K562 (cell line): ENCODE data around the gene DGCR6L. TPM values are rescaled to one million over a fixed set of nuclear protein-coding genes. Genes with fewer than 3 reads are reported as not detected.

Experiments
- CXXC5 ChIP-seq: fragments of 250-450 bp; sonication (Bioruptor Pico); IDR thresholded peaks from 2 replicates; pipeline ENCODE4 v1.8.0; 2022; ENCODE audit warnings: inconsistent platforms, mild to moderate bottlenecking, moderate library complexity
- ELF2 ChIP-seq: fragments of 250-450 bp; sonication (Bioruptor Pico); IDR thresholded peaks from 2 replicates; pipeline ENCODE4 v1.5.0; 2021; ENCODE audit warnings: mild to moderate bottlenecking
- EP300 ChIP-seq: IDR thresholded peaks from 2 replicates; pipeline ENCODE4 v1.6.1; 2012; ENCODE audit warnings: low read length, improper control_type of control experiment
- HMG20B ChIP-seq: fragments of 250-450 bp; sonication (Bioruptor Pico); IDR thresholded peaks from 2 replicates; pipeline ENCODE4 v1.5.0; 2021; ENCODE audit warnings: mild to moderate bottlenecking
- MAFG ChIP-seq: fragments of 450-650 bp; conservative IDR thresholded peaks from 2 replicates; pipeline ENCODE4 v1.6.1; 2016; ENCODE audit warnings: missing genetic modification characterization, missing compliant biosample characterization
- MBD2 ChIP-seq: sonication (generic); IDR thresholded peaks from 2 replicates; pipeline ENCODE4 v1.6.1; 2016; ENCODE audit warnings: low read depth, borderline replicate concordance
- MTA2 ChIP-seq: fragments of 450-650 bp; IDR thresholded peaks from 2 replicates; pipeline ENCODE4 v1.6.1; 2016; ENCODE audit warnings: low read depth
- NUFIP1 ChIP-seq: fragments of 450-650 bp; IDR thresholded peaks from 2 replicates; pipeline ENCODE4 v1.6.1; 2018; ENCODE audit not compliant: partially characterized antibody
- PTRF ChIP-seq: fragments of 450-650 bp; IDR thresholded peaks from 2 replicates; pipeline ENCODE4 v1.6.1; 2016; ENCODE audit warnings: mild to moderate bottlenecking, missing genetic modification characterization, missing compliant biosample characterization
- SIRT6 ChIP-seq: IDR thresholded peaks from one replicate; pipeline ENCODE4 v1.6.1; 2012; ENCODE audit warnings: low read depth, mild to moderate bottlenecking, control low read depth, inconsistent platforms, low read length, moderate library complexity
- STAT5A ChIP-seq: IDR thresholded peaks from 2 replicates; pipeline ENCODE4 v1.6.1; 2012; ENCODE audit warnings: low read length, inconsistent platforms, borderline replicate concordance
- ZNF12 ChIP-seq: sonication (generic); formaldehyde crosslinking; IDR thresholded peaks from 2 replicates; pipeline ENCODE4 v1.4.0; 2020; ENCODE audit warnings: mild to moderate bottlenecking, missing genetic modification reagents
- ZNF174 ChIP-seq: fragments of 250-450 bp; sonication (Bioruptor Pico); IDR thresholded peaks from 2 replicates; pipeline ENCODE4 v1.4.0; 2020; ENCODE audit warnings: mild to moderate bottlenecking
- ZNF232 ChIP-seq: sonication (generic); formaldehyde crosslinking; IDR thresholded peaks from 2 replicates; pipeline ENCODE4 v1.8.0; 2022; ENCODE audit warnings: mild to moderate bottlenecking, missing genetic modification reagents
- ZNF239 ChIP-seq: fragments of 250-450 bp; sonication (Bioruptor Pico); IDR thresholded peaks from 2 replicates; pipeline ENCODE4 v1.4.0; 2020; ENCODE audit warnings: mild to moderate bottlenecking
- ZNF354B ChIP-seq: fragments of 250-450 bp; sonication (Bioruptor Pico); IDR thresholded peaks from 2 replicates; pipeline ENCODE4 v1.4.0; 2020
- ZNF668 ChIP-seq: fragments of 250-450 bp; sonication (Bioruptor Pico); IDR thresholded peaks from 2 replicates; pipeline ENCODE4 v1.8.0; 2022; ENCODE audit warnings: mild to moderate bottlenecking, inconsistent platforms
- ZSCAN29 ChIP-seq: fragments of 450-650 bp; IDR thresholded peaks from 2 replicates; pipeline ENCODE4 v1.6.1; 2017
- polyA plus RNA-seq, 8 experiments: library from polyadenylated mRNA; depleted of rRNA in 4 of 8; stranded (reverse) in 5 of 8; unstranded in 3 of 8; fragments of >200 nt; fragmentation: Nextera tagmentation in 2 of 8; fragmentation: Illumina TruSeq in 1 of 8; extraction: Ambion mirVana in 2 of 8; extraction: Trizol in 1 of 8; gene quantifications; 2 replicates each; pipeline versions ENCODE4 v1.2.1 to v1.2.3, GENCODE V29; 2011 to 2014; ENCODE audit warnings: inconsistent platforms in 1 of 8, missing spikeins in 1 of 8
- total RNA-seq, 7 experiments: library from RNA; depleted of rRNA in 6 of 7; stranded (reverse); fragments of >200 nt in 6 of 7; fragmentation: Illumina TruSeq in 2 of 7; extraction: Trizol in 2 of 7; gene quantifications; 2 replicates each; pipeline versions ENCODE4 v1.2.1 to v1.2.3, GENCODE V29; 2011 to 2021; ENCODE audit warnings: low replicate concordance in 1 of 7
- TF ChIP-seq, protein P1 (sequence below): fragments of 250-450 bp; sonication (Bioruptor Pico); IDR thresholded peaks from 2 replicates; pipeline ENCODE4 v1.5.0; 2022; ENCODE audit warnings: mild to moderate bottlenecking
- TF ChIP-seq, protein P2 (sequence below): conservative IDR thresholded peaks from 2 replicates; pipeline ENCODE4 v1.6.1; 2011; ENCODE audit warnings: low read depth, mild to moderate bottlenecking, low read length; ENCODE audit not compliant: control insufficient read depth
- TF ChIP-seq, protein P3 (sequence below): fragments of 450-650 bp; IDR thresholded peaks from 2 replicates; pipeline ENCODE4 v1.6.1; 2016; ENCODE audit warnings: missing biosample characterization, missing genetic modification characterization
- TF ChIP-seq, protein P4 (sequence below): fragments of 450-650 bp; IDR thresholded peaks from 2 replicates; pipeline ENCODE4 v1.6.1; 2017; ENCODE audit warnings: antibody characterized with exemption

DGCR6L gene
- total and polyA plus RNA-seq, 9 of the 15 experiments (the other 6 are each of a cell fraction or from before 2014, with no cell fraction given): 3.6 to 151 (median 51.0) TPM

DNA sequence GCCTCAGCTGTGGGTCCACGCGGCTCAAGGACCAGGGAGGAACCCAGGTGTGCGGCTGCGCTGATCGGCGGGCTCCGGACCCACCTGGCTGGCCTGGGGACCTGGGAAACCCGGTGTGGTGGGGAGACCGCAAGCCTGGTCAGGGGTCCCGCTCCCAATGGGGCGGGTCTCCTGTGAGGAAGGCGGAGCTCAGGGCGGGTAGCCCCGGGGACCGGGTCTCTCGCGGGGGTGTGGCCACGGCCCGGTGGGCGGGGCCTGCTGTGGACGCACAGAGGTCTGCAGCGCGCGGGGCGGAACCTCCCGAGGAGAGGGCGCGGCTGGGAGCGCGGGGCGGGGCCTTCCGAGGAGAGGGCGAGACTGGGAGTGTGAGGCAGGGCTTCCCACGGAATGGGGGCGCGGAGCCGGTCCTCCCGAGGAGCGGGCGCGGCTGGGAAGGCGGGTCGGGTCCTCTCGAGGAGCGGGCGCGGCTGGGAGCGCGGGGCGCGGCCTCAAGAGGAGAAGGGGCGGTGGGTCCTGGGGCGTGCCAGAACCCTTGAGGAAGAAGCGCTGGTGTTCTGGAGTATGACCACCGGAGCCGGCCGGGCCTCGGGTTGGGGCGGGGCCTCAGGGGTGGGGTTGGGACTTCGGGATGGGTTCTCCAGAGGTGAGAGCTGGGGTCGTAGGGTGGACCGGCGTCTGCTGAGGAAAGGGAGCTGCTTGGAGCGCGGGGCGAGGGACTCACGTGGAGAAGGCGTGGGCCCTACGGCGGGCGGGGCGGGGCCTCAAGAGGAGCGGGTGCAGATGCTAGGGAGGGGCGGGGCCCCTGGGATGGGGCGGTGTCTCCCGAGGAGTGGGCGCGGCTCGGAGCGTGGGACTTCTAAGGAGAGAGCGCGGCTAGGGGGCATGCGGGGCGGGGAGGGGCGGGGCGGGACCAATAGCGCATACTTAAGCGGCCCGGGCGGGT, 20.8 kb downstream of the DGCR6L start (continued):
- TF ChIP-seq, protein P1, sequence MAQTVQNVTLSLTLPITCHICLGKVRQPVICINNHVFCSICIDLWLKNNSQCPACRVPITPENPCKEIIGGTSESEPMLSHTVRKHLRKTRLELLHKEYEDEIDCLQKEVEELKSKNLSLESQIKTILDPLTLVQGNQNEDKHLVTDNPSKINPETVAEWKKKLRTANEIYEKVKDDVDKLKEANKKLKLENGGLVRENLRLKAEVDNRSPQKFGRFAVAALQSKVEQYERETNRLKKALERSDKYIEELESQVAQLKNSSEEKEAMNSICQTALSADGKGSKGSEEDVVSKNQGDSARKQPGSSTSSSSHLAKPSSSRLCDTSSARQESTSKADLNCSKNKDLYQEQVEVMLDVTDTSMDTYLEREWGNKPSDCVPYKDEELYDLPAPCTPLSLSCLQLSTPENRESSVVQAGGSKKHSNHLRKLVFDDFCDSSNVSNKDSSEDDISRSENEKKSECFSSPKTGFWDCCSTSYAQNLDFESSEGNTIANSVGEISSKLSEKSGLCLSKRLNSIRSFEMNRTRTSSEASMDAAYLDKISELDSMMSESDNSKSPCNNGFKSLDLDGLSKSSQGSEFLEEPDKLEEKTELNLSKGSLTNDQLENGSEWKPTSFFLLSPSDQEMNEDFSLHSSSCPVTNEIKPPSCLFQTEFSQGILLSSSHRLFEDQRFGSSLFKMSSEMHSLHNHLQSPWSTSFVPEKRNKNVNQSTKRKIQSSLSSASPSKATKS (CRISPR knock-in tag): no peak
- TF ChIP-seq MBD2 (peak; percentile 15; the same call in 1 of the 2 replicates), ZNF354B (CRISPR knock-in tag) (no peak), SIRT6 (no peak), EP300 (no peak), ZNF232 (CRISPR knock-in tag) (no peak), CXXC5 (peak; percentile 87), NUFIP1 (peak; percentile 38), MTA2 (no peak; the same call in 1 of the 2 replicates), ZNF12 (CRISPR knock-in tag) (peak; percentile 58; the same call in 1 of the 2 replicates), ZNF668 (CRISPR knock-in tag) (no peak), ZSCAN29 (no peak), STAT5A (no peak), ZNF174 (CRISPR knock-in tag) (no peak), PTRF (tag) (no peak), ELF2 (CRISPR knock-in tag) (no peak), ZNF239 (CRISPR knock-in tag) (no peak), MAFG (no peak), HMG20B (CRISPR knock-in tag) (no peak)
- TF ChIP-seq, protein P2, sequence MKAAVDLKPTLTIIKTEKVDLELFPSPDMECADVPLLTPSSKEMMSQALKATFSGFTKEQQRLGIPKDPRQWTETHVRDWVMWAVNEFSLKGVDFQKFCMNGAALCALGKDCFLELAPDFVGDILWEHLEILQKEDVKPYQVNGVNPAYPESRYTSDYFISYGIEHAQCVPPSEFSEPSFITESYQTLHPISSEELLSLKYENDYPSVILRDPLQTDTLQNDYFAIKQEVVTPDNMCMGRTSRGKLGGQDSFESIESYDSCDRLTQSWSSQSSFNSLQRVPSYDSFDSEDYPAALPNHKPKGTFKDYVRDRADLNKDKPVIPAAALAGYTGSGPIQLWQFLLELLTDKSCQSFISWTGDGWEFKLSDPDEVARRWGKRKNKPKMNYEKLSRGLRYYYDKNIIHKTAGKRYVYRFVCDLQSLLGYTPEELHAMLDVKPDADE: peak; percentile 89
- TF ChIP-seq, protein P3, sequence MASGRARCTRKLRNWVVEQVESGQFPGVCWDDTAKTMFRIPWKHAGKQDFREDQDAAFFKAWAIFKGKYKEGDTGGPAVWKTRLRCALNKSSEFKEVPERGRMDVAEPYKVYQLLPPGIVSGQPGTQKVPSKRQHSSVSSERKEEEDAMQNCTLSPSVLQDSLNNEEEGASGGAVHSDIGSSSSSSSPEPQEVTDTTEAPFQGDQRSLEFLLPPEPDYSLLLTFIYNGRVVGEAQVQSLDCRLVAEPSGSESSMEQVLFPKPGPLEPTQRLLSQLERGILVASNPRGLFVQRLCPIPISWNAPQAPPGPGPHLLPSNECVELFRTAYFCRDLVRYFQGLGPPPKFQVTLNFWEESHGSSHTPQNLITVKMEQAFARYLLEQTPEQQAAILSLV (tag): no peak
- TF ChIP-seq, protein P4, sequence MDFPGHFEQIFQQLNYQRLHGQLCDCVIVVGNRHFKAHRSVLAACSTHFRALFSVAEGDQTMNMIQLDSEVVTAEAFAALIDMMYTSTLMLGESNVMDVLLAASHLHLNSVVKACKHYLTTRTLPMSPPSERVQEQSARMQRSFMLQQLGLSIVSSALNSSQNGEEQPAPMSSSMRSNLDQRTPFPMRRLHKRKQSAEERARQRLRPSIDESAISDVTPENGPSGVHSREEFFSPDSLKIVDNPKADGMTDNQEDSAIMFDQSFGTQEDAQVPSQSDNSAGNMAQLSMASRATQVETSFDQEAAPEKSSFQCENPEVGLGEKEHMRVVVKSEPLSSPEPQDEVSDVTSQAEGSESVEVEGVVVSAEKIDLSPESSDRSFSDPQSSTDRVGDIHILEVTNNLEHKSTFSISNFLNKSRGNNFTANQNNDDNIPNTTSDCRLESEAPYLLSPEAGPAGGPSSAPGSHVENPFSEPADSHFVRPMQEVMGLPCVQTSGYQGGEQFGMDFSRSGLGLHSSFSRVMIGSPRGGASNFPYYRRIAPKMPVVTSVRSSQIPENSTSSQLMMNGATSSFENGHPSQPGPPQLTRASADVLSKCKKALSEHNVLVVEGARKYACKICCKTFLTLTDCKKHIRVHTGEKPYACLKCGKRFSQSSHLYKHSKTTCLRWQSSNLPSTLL: no peak
